ENCODE measurements around the gene GRB2.
"Not testable (repeated sequence)": the region's sequence is repeated elsewhere in the genome, so short reads cannot be mapped to it uniquely, and the experiment has no call there.

The GRB2 gene

GRCh38 chr17:75373280-75373679 is 32.2 kb downstream of the GRB2 start:
- no peak for TF ChIP-seq SUZ12 (IDR thresholded peaks at IDR 0.05)
- TF ChIP-seq BHLHE40 (IDR thresholded peaks at IDR 0.05; ENCODE audit: borderline replicate concordance): no peak
- no peak for TF ChIP-seq NFRKB (IDR thresholded peaks at IDR 0.05)
- no peak for TF ChIP-seq SP1 (IDR thresholded peaks at IDR 0.05)
- no peak for TF ChIP-seq FOXK2 (IDR thresholded peaks at IDR 0.05)
- TF ChIP-seq FOXM1 (IDR thresholded peaks at IDR 0.05; ENCODE audit: borderline replicate concordance): no peak
- TF ChIP-seq TARDBP (IDR thresholded peaks at IDR 0.05): no peak
- no peak for TF ChIP-seq ZNF384 (IDR thresholded peaks at IDR 0.05)
- no peak for TF ChIP-seq HDGF (IDR thresholded peaks at IDR 0.05; ENCODE audit: borderline replicate concordance)
- no peak for TF ChIP-seq FOXA1 (IDR thresholded peaks at IDR 0.05)
- no peak for TF ChIP-seq CTBP1 (IDR thresholded peaks at IDR 0.05; ENCODE audit: borderline replicate concordance)
- CTCF ChIA-PET: interaction anchor here (0.6 to 1.1 kb wide), 2 partner anchors 9 to 38 kb away, joined by 3 read pairs; no protein-coding TSS in a partner anchor
- POLR2A ChIA-PET: no interaction called here
- no peak for DNase-seq (ENCODE audit: extremely low spot score)

GRCh38 chr17:75371981-75372380 is 33.5 kb downstream of the GRB2 start:
- POLR2A ChIA-PET: interaction anchor here (0.7 to 1.3 kb wide), 2 partner anchors 34 to 152 kb away, joined by 4 to 5 read pairs; partner anchors contain the start of gene GRB2
- no peak for DNase-seq (ENCODE audit: extremely low spot score)
- CTCF ChIA-PET: interaction anchor here (0.6 kb wide), 1 partner anchor 14 kb away, joined by 3 read pairs; no protein-coding TSS in a partner anchor
- TF ChIP-seq SP1 (IDR thresholded peaks at IDR 0.05): no peak
- no peak for TF ChIP-seq ELF4 (IDR thresholded peaks at IDR 0.05)
- no peak for TF ChIP-seq FOXK2 (IDR thresholded peaks at IDR 0.05)
- no peak for TF ChIP-seq SUZ12 (IDR thresholded peaks at IDR 0.05)
- TF ChIP-seq CTBP1 (IDR thresholded peaks at IDR 0.05; ENCODE audit: borderline replicate concordance): no peak

- POLR2A ChIA-PET: interaction anchor here (0.7 to 1.3 kb wide), 2 partner anchors 34 to 153 kb away, joined by 4 to 5 read pairs; partner anchors contain the start of gene GRB2
- TF ChIP-seq ARNT (IDR thresholded peaks at IDR 0.05): no peak
- no peak for TF ChIP-seq HDGF (IDR thresholded peaks at IDR 0.05; ENCODE audit: borderline replicate concordance)
- TF ChIP-seq BHLHE40 (IDR thresholded peaks at IDR 0.05; ENCODE audit: borderline replicate concordance): no peak
- TF ChIP-seq TARDBP (IDR thresholded peaks at IDR 0.05): no peak
- no peak for TF ChIP-seq SP1 (IDR thresholded peaks at IDR 0.05)
- no peak for TF ChIP-seq CTBP1 (IDR thresholded peaks at IDR 0.05; ENCODE audit: borderline replicate concordance)
- no peak for TF ChIP-seq PKNOX1 (IDR thresholded peaks at IDR 0.05)
- TF ChIP-seq FOXA1 (IDR thresholded peaks at IDR 0.05): no peak
- no peak for TF ChIP-seq NFRKB (IDR thresholded peaks at IDR 0.05)
- TF ChIP-seq L3MBTL2 (conservative IDR thresholded peaks at IDR 0.05): no peak
- no peak for TF ChIP-seq ELF4 (IDR thresholded peaks at IDR 0.05)
- no peak for TF ChIP-seq LEF1 (IDR thresholded peaks at IDR 0.05; ENCODE audit: borderline replicate concordance)
- no peak for TF ChIP-seq SUZ12 (IDR thresholded peaks at IDR 0.05)
- TF ChIP-seq ZNF384 (IDR thresholded peaks at IDR 0.05): no peak
- no peak for TF ChIP-seq FOXK2 (IDR thresholded peaks at IDR 0.05)
- no peak for TF ChIP-seq FOXM1 (IDR thresholded peaks at IDR 0.05; ENCODE audit: borderline replicate concordance)
- CTCF ChIA-PET: no interaction called here
- no peak for DNase-seq (ENCODE audit: extremely low spot score)
Measured at GRCh38 chr17:75371339-75371738, 34.1 kb downstream of the GRB2 start.

GRCh38 chr17:75370286-75370915 is 35.1 kb downstream of the GRB2 start:
- CTCF ChIA-PET: interaction anchor here (1.1 kb wide), 1 partner anchor 56 kb away, joined by 4 read pairs; no protein-coding TSS in a partner anchor
- POLR2A ChIA-PET: interaction anchor here (1.5 to 2.2 kb wide), 4 partner anchors 8 to 81 kb away, joined by 4 to 16 read pairs (median 5); partner anchors contain the start of gene SLC25A19
- no peak for DNase-seq (ENCODE audit: extremely low spot score)
- TF ChIP-seq SUZ12 (IDR thresholded peaks at IDR 0.05) (no peak), LEF1 (IDR thresholded peaks at IDR 0.05; ENCODE audit: borderline replicate concordance) (no peak), FOXM1 (IDR thresholded peaks at IDR 0.05; ENCODE audit: borderline replicate concordance) (no peak), ZNF384 (IDR thresholded peaks at IDR 0.05) (no peak), BHLHE40 (IDR thresholded peaks at IDR 0.05; ENCODE audit: borderline replicate concordance) (no peak), ELF4 (IDR thresholded peaks at IDR 0.05) (no peak), PKNOX1 (IDR thresholded peaks at IDR 0.05) (no peak), SP1 (IDR thresholded peaks at IDR 0.05) (no peak), NFRKB (IDR thresholded peaks at IDR 0.05) (no peak), L3MBTL2 (conservative IDR thresholded peaks at IDR 0.05) (no peak), CTBP1 (IDR thresholded peaks at IDR 0.05; ENCODE audit: borderline replicate concordance) (no peak), TARDBP (IDR thresholded peaks at IDR 0.05) (no peak), FOXK2 (IDR thresholded peaks at IDR 0.05) (no peak), FOXA1 (IDR thresholded peaks at IDR 0.05) (no peak)

- peak; percentile 69; the same call in 1 of the 2 replicates for TF ChIP-seq CTBP1 (IDR thresholded peaks at IDR 0.05; ENCODE audit: borderline replicate concordance)
- TF ChIP-seq ZNF384 (IDR thresholded peaks at IDR 0.05): peak; percentile 96
- POLR2A ChIA-PET: interaction anchor here (1.3 to 2.1 kb wide), 3 partner anchors 10 to 97 kb away, joined by 5 to 8 read pairs (median 7); partner anchors contain the start of gene MIF4GD
- DNase-seq (ENCODE audit: extremely low spot score): not testable (repeated sequence)
- CTCF ChIA-PET: interaction anchor here (1.4 kb wide), 1 partner anchor 97 kb away, joined by 4 read pairs; the partner anchor contains the start of gene MIF4GD
Measured at GRCh38 chr17:75367838-75368789, 37.4 kb downstream of the GRB2 start.

GRCh38 chr17:75367312-75367711 is 38.2 kb downstream of the GRB2 start:
- ChIA-PET POLR2A (interaction anchor here (1.3 kb wide), 1 partner anchor 27 kb away, joined by 8 read pairs; no protein-coding TSS in a partner anchor), CTCF (interaction anchor here (0.6 kb wide), 1 partner anchor 823 kb away, joined by 4 read pairs; no protein-coding TSS in a partner anchor)
- DNase-seq (ENCODE audit: extremely low spot score): no peak
- no peak for TF ChIP-seq FOXK2 (IDR thresholded peaks at IDR 0.05)
- TF ChIP-seq ELF4 (IDR thresholded peaks at IDR 0.05): no peak
- TF ChIP-seq L3MBTL2 (conservative IDR thresholded peaks at IDR 0.05): no peak
- TF ChIP-seq FOXA1 (IDR thresholded peaks at IDR 0.05): no peak
